Eye (tissue), 1 donor: ENCODE data around the gene UGT1A4.
"Not testable (repeated sequence)": the region's sequence is repeated elsewhere in the genome, so short reads cannot be mapped to it uniquely, and the experiment has no call there.

ENCODE experiments used
- DNase-seq: peaks from one replicate; pipeline ENCODE4 v3.0.0-alpha.2; 2015

The UGT1A4 gene

DNA sequence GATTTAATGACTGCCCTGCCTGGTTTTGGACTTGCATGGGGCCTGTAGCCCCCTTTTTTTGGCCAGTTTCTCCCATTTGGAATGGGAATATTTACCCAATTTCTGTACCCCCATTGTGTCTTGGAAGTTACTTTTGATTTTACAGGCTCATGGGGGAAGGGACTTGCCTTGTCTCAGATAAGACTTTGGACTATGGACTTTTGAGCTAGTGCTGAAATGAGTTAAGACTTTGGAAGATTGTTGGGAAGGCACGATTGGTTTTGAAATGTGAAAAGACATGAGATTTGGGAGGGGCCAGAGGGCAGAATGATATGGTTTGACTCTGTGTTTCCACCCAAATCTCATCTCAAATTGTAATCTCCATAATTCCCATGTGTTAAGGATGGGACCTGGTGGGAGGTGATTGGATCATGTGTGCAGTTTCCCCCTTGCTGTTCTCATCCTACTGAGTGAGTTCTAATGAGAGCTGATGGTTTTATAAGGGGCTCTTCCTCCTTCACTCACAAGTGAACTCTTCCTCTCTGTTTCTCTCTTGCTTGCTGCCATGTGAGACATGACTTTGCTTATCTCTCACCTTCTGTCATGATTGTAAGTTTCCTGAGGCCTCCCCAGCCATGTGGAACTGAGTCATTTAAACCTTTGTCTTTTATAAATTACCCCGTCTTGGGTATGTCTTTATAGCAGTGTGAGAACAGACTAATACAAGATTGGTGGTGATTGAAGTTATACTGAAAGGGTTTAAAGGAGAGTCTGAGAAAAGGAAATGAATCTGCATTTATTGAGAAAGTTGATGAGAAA, 32.9 kb downstream of the UGT1A4 start:
- DNase-seq: not testable (repeated sequence)

DNA sequence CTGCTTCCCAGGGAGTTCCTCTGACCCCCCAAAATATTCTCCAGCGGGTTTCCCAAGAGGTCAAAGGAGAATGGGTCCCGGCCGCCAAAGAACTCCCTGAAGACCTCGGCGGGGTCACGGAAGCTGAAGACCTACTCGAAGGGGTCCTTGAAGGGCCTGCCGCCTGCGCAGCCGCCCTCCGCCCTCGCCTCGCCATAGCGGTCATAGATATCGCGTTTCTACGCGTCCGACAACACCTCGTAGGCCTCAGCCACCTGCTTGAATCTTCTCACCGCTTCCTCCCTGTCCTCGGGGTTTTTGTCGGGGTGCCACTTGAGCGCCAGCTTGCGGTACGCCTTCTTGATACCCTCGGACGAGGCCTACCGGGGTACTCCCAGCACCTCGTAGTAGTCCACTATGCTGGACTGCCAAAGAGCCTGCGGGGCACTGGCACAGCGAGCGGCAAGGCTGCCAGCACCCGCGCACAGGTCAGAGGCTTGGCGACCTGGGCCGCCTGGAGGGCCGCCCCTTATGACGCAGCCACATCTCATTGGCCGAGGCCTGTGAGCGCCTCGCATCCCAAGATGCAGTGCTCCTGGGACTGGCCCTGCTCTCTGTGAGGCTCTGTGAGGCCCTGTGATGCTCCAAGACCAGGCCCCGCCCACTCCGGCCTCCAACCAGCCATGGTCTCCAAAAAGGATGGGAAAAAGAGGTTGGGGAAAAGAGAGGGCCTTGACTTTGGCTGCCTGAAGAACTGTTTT, 36.5 kb downstream of the UGT1A4 start:
- no peak for DNase-seq

DNA sequence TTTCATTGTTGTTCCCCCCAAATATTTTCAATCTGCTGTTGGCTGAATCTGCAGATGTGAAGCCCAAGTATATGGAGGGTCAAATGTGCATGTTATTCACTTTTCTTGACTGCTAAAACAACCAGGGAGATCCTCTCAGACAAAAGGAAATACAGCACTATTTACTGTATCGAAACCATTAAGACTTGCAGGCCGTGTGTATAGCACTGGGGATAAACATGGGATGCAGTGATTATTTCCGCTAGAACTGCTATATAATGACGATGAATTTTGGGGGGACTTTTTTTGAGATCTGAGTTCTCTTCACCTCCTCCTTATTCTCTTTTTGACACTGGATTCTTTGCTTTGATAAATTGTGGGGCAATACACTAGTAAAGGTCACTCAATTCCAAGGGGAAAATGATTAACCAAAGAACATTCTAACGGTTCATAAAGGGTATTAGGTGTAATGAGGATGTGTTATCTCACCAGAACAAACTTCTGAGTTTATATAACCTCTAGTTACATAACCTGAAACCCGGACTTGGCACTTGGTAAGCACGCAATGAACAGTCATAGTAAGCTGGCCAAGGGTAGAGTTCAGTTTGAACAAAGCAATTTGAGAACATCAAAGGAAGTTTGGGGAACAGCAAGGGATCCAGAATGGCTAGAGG, 38.0 kb downstream of the UGT1A4 start:
- DNase-seq: no peak

DNA sequence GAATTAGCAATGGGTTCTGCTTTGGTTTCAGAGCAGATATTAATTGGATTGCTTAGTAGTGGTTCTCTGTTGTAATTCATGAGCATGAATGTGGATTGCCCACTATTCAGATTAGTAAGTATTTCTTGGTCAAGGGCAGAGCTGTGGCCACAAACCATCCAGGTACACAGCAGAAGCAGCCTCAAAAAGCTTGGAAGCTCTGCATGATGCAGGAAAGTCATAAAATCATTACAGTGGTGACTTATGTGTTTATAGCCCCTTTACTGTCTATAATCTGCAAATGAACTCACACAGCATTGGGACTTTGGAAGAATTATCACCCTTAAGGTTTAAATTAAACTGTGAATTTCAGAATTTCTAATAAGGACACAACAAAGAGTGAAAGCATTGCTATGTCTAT, 39.6 kb downstream of the UGT1A4 start:
- DNase-seq: no peak

DNA sequence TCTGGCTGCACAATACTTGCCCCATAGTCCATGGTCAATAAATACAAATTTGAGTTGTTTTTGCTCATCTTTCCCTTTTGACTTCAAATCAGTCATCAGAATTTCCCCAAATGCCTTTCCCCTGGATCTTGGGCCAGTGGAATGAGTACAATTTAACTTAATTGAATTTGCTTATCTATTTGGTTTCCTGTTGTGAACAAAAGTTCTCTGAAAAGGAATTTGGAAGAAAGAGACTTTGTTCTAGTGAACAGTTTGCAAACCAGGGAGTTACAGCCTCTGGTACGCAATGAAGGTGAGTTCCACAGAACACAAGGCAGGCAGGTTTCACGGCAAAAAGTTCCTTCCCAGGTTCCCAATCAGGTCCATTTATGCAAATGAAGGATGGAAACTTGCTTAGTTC, 40.3 kb downstream of the UGT1A4 start:
- DNase-seq: no peak

DNA sequence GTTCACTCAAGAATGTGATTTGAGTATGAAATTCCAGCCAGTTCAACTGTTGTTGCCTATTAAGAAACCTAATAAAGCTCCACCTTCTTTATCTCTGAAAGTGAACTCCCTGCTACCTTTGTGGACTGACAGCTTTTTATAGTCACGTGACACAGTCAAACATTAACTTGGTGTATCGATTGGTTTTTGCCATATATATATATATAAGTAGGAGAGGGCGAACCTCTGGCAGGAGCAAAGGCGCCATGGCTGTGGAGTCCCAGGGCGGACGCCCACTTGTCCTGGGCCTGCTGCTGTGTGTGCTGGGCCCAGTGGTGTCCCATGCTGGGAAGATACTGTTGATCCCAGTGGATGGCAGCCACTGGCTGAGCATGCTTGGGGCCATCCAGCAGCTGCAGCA, 41.5 kb downstream of the UGT1A4 start, which contains the start of gene UGT1A1:
Gene UGT1A1, plus strand, starts transcription at position 228 of the 400 bp plus-strand sequence. Its CDS starts 18 bp downstream, at position 246.
- DNase-seq: no peak

DNA sequence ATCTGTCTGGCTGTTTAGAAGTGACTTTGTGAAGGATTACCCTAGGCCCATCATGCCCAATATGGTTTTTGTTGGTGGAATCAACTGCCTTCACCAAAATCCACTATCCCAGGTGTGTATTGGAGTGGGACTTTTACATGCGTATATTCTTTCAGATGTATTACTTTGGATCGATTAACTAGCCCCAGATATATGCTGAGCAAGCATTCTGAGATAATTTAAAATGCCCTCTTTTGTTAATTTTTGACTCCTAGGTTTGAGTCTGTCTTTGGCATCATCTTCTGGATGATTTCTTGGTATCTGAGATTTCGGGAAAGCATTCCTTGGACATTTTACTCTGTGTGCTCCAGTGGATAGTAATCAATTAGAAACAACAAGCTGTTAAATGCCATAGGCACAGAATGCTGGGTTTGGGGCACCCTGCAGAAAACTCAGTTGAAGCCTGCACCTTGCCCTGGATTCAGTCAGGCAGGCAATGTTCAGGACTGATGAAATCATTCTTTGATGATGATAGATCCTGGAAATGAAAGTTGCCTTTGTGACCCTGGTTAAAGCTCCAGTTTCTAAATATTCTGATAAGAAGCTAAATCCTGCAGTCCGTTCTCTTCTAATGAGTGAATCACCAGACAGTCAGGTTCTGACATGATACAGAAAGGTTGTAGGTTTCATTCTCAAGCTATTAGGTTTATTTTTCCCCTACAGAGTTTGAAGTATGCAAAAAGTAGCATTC, 42.7 kb downstream of the UGT1A4 start:
- DNase-seq: no peak

DNA sequence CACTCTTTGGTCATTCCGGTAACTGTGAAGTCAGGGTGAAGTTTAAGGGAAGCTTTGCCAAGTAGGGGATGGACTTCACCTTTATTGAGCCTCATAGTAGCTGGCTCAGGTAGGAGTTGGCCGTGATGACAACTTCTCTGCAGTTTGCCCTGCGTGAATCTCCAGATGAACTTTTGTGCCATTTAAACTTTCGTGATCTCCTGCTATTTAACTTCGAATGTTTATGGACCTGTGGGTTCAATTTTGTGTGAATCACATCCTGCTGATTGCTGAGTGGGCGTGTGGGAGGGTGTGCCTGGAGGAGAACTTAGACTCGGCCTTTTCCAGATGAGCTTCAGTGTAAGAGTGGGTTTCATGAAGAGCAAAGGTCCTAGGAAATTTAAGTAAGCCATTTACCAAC, 45.7 kb downstream of the UGT1A4 start:
- DNase-seq: no peak

DNA sequence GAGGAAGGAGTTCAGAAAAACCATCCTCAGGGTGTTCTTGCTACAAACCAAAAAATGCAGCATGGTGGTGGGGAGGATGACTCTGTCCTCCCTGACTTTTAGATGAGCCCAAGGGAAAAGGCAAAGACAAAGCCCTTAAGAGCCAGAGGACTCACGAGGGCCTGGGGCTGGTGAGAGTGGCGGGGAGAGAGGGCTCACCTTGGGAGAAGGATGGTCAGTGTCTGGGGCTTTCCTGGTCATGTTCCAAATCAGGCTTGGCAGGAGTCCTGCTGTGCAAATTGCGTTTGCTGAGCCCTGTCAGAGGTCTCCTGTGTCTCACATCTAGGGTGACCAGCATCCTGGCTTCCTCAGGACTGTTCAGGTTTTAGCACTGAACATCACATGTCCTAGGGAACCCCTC, 46.2 kb downstream of the UGT1A4 start:
- DNase-seq: no peak

DNA sequence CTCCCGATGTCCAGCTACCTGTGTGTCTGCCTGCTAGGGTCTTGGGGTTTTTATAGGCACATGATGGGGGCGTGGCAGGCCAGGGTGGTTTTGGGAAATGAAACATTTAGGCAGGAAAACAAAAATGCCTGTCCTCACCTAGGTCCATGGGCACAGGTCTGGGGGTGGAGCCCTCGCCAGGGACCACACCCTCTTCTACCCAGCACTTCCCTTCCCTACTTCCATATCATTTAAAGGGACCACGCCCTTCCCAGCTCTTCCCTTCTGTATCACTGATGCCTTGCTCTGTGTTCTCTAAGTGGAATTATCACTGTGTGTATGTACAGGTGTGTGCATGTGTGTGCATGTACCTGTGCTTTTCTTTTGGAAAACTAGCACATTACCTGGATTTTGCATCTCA, 47.9 kb downstream of the UGT1A4 start:
- DNase-seq: no peak

DNA sequence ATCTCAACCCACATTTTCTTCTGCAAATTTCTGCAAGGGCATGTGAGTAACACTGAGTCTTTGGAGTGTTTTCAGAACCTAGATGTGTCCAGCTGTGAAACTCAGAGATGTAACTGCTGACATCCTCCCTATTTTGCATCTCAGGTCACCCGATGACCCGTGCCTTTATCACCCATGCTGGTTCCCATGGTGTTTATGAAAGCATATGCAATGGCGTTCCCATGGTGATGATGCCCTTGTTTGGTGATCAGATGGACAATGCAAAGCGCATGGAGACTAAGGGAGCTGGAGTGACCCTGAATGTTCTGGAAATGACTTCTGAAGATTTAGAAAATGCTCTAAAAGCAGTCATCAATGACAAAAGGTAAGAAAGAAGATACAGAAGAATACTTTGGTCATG, 49.5 kb downstream of the UGT1A4 start:
- peak; percentile 69 for DNase-seq

DNA sequence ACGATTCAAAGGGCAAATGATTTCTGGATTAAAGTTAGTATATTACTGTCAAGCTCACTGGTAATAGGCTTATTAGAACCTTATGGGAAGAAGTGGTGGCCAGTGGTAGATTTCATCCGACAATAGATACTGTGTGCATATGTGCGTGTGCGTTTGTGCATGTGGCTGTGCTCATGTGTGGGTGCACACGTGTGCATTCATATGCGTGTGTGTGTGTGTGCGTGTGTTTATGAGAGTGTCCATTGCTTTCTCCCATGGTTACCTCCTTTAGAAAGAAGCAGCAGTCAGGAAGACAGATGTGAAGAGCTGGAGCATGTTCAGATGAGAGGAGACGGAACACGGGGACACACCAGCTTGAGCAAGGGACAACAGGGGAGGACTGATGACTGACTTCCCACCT, 50.7 kb downstream of the UGT1A4 start:
- no peak for DNase-seq

DNA sequence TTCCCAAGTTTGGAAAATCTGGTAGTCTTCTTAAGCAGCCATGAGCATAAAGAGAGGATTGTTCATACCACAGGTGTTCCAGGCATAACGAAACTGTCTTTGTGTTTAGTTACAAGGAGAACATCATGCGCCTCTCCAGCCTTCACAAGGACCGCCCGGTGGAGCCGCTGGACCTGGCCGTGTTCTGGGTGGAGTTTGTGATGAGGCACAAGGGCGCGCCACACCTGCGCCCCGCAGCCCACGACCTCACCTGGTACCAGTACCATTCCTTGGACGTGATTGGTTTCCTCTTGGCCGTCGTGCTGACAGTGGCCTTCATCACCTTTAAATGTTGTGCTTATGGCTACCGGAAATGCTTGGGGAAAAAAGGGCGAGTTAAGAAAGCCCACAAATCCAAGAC, 53.6 kb downstream of the UGT1A4 start:
- no peak for DNase-seq

DNA sequence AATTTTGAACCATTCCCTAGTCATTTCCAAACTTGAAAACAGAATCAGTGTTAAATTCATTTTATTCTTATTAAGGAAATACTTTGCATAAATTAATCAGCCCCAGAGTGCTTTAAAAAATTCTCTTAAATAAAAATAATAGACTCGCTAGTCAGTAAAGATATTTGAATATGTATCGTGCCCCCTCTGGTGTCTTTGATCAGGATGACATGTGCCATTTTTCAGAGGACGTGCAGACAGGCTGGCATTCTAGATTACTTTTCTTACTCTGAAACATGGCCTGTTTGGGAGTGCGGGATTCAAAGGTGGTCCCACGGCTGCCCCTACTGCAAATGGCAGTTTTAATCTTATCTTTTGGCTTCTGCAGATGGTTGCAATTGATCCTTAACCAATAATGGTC, 54.0 kb downstream of the UGT1A4 start:
- no peak for DNase-seq

DNA sequence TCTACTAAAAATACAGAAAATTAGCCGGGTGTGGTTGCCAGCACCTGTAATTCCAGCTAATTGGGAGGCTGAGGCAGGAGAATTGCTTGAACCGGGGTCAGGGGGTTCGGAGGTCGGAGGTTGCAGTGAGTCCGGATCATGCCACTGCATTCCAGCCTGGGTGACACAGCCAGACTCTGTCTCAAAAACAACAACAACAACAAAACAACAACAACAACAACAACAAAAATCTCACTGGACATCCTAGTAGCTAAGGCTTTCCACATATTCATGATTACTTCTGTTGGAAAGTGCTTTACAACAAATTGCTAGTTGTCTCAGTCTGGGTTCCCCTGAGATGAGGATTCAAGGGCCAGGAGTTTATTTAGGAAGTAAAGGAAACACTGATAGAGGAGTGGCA, 55.3 kb downstream of the UGT1A4 start:
- DNase-seq: no peak

DNA sequence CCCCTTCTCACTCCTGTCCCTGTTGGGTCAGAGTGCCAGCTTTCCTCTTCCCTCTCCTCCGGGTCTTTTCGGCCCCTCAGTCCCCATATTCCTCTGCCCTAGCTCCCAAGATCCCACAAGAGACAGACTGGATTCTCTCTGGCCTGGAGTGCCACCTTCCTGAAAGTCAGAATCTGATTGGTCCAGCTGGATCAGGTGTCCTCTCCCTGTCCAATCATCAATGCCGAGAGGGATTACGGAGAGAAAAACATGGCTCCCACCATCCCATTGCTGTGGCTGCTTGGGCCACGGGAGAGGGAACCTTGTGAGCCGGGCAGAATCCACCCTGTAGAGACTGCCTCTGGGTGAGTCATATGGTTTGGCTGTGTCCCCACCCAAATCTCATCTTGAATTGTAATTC, 56.9 kb downstream of the UGT1A4 start:
- no peak for DNase-seq

DNA sequence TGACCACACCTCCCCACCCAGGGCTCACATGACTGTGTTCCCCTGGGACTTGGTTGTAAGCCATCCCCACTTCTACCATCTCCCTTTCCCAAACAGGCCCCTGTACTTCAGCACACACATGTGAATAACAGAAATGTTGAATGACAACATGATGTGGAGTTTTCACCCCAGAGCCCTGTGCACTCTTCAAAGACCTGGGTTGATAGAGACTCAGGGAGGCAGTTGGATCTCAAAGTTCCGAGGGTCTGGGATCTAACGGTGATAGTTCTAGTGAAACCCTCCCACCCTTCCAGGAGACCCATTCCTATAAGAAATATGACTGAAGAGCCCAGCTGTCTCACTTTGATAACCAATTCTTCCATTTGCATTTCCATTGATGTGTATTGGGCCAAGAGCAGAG, 59.5 kb downstream of the UGT1A4 start, which contains the start of gene MROH2A:
Gene MROH2A, plus strand, starts transcription at position 301 of the 400 bp plus-strand sequence. CDS start 1,029 bp downstream, outside the sequence.
- DNase-seq: no peak

DNA sequence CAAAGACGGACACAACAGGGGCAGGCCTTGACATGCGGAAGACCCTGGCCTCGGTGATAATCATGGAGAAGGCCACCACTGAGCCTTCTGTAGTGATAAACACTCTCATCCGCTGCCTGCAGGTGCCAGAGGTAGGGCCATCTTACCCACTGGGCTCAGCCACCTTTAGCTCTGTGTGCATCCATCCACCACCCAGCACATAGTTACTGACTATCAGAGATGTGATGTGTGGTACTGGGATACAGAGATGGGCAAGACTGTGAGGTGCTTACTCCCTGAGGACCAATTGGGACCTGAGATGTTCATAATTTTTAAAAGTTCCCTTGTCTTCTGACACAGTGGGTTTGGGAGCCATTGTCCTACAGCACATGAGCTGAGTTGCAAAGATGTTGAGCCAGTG, 61.2 kb downstream of the UGT1A4 start:
- no peak for DNase-seq

DNA sequence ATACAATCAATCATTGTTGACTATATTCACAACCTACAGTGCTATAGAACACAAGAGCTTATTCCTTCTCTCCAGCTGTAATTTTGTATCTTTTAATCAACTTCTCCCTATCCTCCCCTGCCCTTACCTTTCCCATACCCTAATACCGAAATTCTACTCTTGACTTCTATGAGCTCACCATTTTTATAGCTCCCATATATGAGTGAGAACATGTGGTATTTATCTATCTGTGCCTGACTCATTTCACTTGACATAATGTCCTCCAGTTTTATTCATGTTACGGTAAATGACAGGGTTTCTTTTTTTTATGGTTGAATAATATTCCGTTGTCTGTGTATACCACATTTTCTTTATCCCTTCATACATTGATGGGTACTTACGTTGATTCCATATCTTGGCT, 62.2 kb downstream of the UGT1A4 start:
- DNase-seq: no peak

DNA sequence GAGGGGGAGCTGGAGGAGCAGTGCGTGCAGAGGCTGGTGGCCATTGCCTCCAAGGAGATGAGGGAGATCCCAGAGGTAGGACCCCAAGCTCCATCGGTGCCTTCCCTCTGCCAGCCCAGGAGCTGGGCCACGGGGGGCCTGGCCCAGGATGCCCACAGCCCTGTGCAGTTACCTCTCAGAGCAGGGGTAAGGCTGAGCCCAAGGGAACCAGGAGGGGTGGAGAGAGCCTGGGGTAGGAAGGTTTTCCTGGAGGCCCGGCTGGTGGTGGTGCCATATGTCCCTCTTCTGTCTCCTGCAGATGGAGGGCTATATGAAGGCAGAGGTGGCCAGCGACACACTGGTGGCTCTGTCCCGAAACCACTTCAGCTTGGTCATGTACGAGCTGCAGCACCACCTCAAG, 71.0 kb downstream of the UGT1A4 start:
- no peak for DNase-seq

DNA sequence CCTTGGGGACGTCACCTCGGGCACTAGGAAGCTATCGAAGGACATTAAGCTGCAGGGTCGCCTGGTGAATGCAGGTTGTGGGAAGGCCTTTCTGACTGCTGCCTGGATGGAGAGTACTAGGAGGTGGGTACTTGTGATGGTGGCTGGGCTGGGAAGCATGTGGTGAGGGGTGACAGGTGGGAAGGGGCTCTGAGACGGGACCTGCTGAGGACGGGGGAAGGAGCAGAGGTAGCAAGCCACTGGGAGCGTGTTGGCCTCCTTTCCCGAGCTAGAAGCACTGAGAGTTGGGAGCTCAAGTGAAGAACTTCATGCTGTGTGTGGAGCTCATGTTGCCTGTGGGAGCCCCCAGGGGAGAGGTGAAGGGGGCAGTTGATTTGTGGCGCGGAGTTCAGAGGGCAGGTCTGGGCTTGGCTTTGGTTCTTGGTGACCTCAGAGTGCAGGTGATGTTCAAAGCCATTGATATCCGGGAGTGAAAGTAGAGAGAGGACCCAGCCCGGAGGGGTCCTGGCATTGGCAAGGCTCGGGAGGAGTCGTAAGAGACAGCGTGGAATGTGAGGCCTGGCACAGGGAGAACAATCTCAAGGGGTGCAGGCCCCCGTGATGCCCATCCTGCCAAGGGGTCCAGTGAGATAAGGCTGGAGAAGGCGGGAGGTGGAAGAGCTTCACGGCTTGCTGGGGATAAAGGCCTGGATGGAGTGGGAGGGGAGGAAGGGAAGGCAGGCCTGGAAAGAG, 72.8 kb downstream of the UGT1A4 start:
- DNase-seq: no peak

DNA sequence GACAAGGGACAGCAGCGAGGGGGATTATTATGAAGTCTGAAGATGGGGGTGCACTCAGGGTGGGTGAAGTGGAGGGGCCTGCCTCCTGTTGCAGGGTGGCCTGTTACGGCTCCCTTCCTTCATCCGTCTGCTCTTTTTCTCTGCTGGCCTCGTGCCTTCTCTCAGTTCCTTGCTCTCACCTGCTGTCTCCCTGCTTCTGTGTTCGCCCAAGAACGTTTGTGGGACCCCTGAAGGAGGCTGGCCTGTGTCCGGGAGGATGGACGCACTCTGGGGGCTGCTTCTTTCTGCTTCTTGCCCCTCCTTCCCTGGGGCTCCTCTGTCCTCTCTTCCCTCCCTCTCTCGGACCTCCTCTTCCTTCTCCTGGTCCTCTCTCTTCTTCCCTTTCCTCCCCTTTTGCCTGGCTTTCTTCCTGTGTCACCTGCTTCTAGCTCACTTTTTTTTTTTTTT, 73.4 kb downstream of the UGT1A4 start:
- no peak for DNase-seq
